ENCODE data around the gene UAP1L1.

GRCh38 chr9:137108608-137109249 lies 31.4 kb downstream of the UAP1L1 start:
- TF ChIP-seq, protein P1, sequence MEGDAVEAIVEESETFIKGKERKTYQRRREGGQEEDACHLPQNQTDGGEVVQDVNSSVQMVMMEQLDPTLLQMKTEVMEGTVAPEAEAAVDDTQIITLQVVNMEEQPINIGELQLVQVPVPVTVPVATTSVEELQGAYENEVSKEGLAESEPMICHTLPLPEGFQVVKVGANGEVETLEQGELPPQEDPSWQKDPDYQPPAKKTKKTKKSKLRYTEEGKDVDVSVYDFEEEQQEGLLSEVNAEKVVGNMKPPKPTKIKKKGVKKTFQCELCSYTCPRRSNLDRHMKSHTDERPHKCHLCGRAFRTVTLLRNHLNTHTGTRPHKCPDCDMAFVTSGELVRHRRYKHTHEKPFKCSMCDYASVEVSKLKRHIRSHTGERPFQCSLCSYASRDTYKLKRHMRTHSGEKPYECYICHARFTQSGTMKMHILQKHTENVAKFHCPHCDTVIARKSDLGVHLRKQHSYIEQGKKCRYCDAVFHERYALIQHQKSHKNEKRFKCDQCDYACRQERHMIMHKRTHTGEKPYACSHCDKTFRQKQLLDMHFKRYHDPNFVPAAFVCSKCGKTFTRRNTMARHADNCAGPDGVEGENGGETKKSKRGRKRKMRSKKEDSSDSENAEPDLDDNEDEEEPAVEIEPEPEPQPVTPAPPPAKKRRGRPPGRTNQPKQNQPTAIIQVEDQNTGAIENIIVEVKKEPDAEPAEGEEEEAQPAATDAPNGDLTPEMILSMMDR (IDR thresholded peaks at IDR 0.05), result no peak
- no peak for TF ChIP-seq POLR2A (IDR thresholded peaks at IDR 0.05)
